Mucosa of descending colon (tissue), 3 donors: Measurements from ENCODE around the gene CBLB. TPM values are rescaled to one million over a fixed set of nuclear protein-coding genes. Genes with fewer than 3 reads are reported as not detected.

Source experiments
- ATAC-seq: fragments of 200-7000 bp; cut with Tn5 transposase; one replicate; pipeline ENCODE4 v1.9.1; 2020; ENCODE audit warnings: mild to moderate bottlenecking, moderate library complexity
- DNase-seq, 3 donors: peaks; one replicate each; pipeline ENCODE4 v3.0.0-alpha.2; 2020
- H3K36me3 ChIP-seq: fragments of 200-600 bp; one replicate; pipeline ENCODE4 v1.8.0; 2021; ENCODE audit warnings: low read depth, mild to moderate bottlenecking
- H3K4me1 ChIP-seq: fragments of 200-600 bp; one replicate; pipeline ENCODE4 v1.8.0; 2021; ENCODE audit warnings: low read depth, mild to moderate bottlenecking
- H3K4me3 ChIP-seq: fragments of 200-600 bp; one replicate; pipeline ENCODE4 v1.8.0; 2021; ENCODE audit warnings: mild to moderate bottlenecking
- H3K9me3 ChIP-seq: fragments of 200-600 bp; one replicate; pipeline ENCODE4 v1.8.0; 2021; ENCODE audit warnings: mild to moderate bottlenecking
- intact Hi-C, 2 donors: fragments of 100-400 bp; cut with DNase I in 1 of 2; cut with micrococcal nuclease in 1 of 2; formaldehyde crosslinking; loops; one replicate each; pipeline versions ENCODE4 v1.11.0 to v1.11.1; 2022; cut with DNase I, micrococcal nuclease
- total RNA-seq, 3 donors: library from RNA; stranded (reverse); fragmentation: NEBNext Ultra II Directional in 2 of 3; extraction: Animal tissue kit (Norgen Biotek cat#: 25700) in 2 of 3; gene quantifications; one replicate each; pipeline versions ENCODE4 v1.2.1 to v1.2.4, GENCODE V29; 2021 to 2023
- TF ChIP-seq, protein P1 (sequence below): fragments of 200-600 bp; IDR thresholded peaks from one replicate; pipeline ENCODE4 v1.8.0; 2022; ENCODE audit warnings: antibody characterized with exemption, mild to moderate bottlenecking
- donor health status: DM: no; HTN: no; CAD: no; lungs with moderate emphysema.
- donor health status: DM: no; HTN: no; CAD: no.
- donor health status: DM: no; HTN: yes; CAD: no.

CBLB gene
- total RNA-seq, 3 donors from 2014 or later, result 41.7 to 52.2 (median 51.0) TPM

DNA sequence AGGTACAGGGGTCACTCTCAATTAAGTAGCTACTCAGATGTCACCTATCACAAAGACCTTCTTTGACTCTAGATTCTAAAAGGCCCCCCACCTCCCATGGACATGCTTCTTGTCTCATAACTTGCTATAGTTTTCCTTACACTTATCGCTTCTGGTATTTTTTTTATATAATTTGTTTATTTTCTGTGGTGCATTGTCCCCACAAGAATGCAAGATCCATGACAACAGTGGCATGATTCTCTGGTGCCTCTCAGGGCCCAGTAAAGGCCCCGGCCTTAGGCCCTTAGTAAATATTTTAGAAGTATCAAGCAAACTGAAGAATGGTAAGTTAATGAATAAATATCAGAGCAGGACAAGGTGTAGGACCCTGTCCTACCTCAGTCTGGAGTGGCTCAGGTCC, 248.6 kb downstream of the CBLB start:
- no peak for ATAC-seq
- DNase-seq, result no peak
- intact Hi-C loops, result no loop called here
- no peaks in the 10 kb centered on the region for H3K9me3 ChIP-seq
- TF ChIP-seq, protein P1, sequence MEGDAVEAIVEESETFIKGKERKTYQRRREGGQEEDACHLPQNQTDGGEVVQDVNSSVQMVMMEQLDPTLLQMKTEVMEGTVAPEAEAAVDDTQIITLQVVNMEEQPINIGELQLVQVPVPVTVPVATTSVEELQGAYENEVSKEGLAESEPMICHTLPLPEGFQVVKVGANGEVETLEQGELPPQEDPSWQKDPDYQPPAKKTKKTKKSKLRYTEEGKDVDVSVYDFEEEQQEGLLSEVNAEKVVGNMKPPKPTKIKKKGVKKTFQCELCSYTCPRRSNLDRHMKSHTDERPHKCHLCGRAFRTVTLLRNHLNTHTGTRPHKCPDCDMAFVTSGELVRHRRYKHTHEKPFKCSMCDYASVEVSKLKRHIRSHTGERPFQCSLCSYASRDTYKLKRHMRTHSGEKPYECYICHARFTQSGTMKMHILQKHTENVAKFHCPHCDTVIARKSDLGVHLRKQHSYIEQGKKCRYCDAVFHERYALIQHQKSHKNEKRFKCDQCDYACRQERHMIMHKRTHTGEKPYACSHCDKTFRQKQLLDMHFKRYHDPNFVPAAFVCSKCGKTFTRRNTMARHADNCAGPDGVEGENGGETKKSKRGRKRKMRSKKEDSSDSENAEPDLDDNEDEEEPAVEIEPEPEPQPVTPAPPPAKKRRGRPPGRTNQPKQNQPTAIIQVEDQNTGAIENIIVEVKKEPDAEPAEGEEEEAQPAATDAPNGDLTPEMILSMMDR, result no peak
- no peaks in the 10 kb centered on the region for H3K4me1 ChIP-seq
- H3K36me3 ChIP-seq, result no peaks in the 10 kb centered on the region
- H3K4me3 ChIP-seq, result no peak overlapping the region

DNA sequence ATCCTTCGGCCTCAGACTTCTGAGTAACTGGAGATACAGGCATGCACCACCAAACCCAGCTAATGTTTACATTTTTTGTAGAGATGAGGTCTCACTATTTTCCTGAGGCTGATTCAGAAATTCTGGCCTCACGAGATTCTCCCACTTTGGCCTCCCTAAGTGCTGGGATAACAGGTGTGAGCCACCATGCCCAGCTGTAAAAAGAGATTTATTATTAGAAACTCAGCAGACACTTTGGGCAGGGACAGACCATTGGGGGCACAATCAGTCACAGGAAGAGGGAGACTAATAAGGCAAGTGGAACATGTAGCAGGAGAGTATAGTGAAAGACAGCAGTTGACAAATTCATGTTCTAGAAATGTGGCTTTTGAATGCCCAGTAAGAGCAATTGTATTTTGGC, 249.2 kb downstream of the CBLB start:
- no peak for DNase-seq
- H3K36me3 ChIP-seq, result no peaks in the 10 kb centered on the region
- no peak for ATAC-seq
- TF ChIP-seq, protein P1, result no peak
- H3K9me3 ChIP-seq, result no peaks in the 10 kb centered on the region
- H3K4me3 ChIP-seq, result no peak overlapping the region
- intact Hi-C loops, result no loop called here
- H3K4me1 ChIP-seq, result no peaks in the 10 kb centered on the region

DNA sequence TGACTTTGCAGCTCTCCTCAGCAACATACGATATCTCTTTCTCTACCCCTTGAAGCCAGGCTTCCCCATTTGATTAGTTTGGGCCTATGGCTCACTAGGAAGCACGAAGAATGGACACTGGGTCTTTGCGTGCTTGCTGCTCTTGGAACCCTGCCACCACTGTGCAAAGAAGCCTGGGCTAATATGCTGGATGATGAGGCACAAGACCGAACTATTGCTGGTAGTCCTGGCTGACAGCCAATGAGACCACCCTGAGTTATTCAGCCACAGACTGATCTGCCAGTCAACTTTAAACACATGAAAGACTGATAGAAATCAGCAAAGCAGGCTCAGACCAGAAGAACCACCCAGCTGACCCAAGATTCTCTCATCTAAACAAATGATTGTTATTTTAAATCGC, 250.3 kb downstream of the CBLB start:
- ATAC-seq, result no peak
- no peaks in the 10 kb centered on the region for H3K4me1 ChIP-seq

DNA sequence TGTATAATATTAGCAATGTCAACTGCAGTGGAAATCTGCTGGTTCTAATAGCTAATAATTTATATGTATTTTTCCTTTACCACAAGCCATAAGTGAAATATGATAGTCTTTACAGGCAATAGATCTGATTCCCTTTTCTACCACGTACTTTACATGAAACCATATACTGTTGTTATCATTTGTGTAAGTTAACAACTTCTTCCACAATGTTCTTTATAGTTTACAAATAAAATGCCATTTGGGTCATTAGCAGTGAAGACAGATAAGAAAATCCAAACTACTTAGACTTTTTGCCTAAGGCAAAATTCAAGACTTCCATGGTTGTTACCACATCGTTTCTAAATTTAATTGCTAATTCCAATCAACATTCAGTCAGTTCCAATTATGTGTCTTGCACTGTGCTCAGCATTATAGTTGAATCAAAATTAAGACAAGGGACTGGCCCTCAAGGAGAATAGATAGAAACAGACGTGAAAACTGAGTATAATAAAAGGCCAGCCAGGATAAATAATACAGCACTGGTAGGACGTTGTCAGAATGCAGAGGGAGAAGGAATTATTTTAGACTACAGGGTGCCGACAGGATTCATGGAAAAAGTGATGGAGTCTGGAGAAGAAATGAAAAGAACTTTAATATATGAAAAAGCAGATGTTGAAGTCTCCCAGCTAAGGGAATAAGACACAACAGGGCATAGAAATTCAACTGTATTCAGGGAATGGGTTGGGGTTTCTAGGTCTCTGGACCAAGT, 252.3 kb downstream of the CBLB start:
- no peak for ATAC-seq
- Histone ChIP-seq H3K4me1 (no peaks in the 10 kb centered on the region), H3K9me3 (no peaks in the 10 kb centered on the region), H3K36me3 (no peaks in the 10 kb centered on the region), H3K4me3 (no peak overlapping the region)
- TF ChIP-seq, protein P1, result no peak
- intact Hi-C loops, result no loop called here
- no peak for DNase-seq

More for the DNA sequence above, 250.3 kb downstream of the CBLB start:
- no peak overlapping the region for H3K4me3 ChIP-seq
- H3K36me3 ChIP-seq, result no peaks in the 10 kb centered on the region
- H3K9me3 ChIP-seq, result no peaks in the 10 kb centered on the region
- TF ChIP-seq, protein P1, result no peak
- intact Hi-C loops, result no loop called here
- no peak for DNase-seq

DNA sequence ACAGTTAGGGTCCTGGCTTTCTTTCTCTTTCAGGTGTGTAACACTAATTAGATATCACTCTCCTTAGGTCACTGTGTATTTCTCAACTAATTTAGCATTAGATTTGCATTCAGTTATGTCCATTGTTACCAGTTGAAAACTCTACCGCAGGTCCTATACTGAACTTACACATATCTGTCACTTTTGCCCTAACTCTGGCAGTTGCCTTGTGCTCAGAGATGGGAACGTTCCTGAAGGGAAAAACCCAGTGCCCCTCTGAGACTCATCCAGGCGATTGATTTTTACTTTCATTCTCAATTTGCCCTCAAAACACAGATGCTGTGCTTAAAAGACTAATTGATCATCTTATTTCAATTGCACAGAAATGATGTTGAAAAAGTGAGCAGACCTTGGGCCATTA, 253.0 kb downstream of the CBLB start:
- TF ChIP-seq, protein P1, result no peak
- H3K36me3 ChIP-seq, result no peaks in the 10 kb centered on the region
- no peaks in the 10 kb centered on the region for H3K4me1 ChIP-seq
- no peak for ATAC-seq
- intact Hi-C loops, result no loop called here
- no peaks in the 10 kb centered on the region for H3K9me3 ChIP-seq
- DNase-seq, result no peak
- H3K4me3 ChIP-seq, result no peak overlapping the region
